Measurements from ENCODE around the gene IGF1R.

Gene IGF1R

GRCh38 chr15:98728811-98729160 is 80.4 kb downstream of the IGF1R start:
- DNase-seq (ENCODE audit: low read depth), result no peak
- TF ChIP-seq CTCF (conservative IDR thresholded peaks at IDR 0.05; ENCODE audit: low read depth, low read length), result no peak
- H3K4me3 ChIP-seq (ENCODE audit: low read depth, low read length), result no peak overlapping the region

- no peak for DNase-seq (ENCODE audit: low read depth)
- no peak for TF ChIP-seq CTCF (conservative IDR thresholded peaks at IDR 0.05; ENCODE audit: low read depth, low read length)
These were observed 81.2 kb downstream of the IGF1R start for GRCh38 chr15:98729446-98730042.

GRCh38 chr15:98730860-98731711 is 82.7 kb downstream of the IGF1R start:
- TF ChIP-seq CTCF (conservative IDR thresholded peaks at IDR 0.05; ENCODE audit: low read depth, low read length), result no peak
- no peak for DNase-seq (ENCODE audit: low read depth)

More at GRCh38 chr15:98729446-98730042, 81.2 kb downstream of the IGF1R start:
- no peak overlapping the region for H3K4me3 ChIP-seq (ENCODE audit: low read depth, low read length)

GRCh38 chr15:98731712-98732450 is 83.5 kb downstream of the IGF1R start:
- no peak for TF ChIP-seq CTCF (conservative IDR thresholded peaks at IDR 0.05; ENCODE audit: low read depth, low read length)
- H3K4me3 ChIP-seq (ENCODE audit: low read depth, low read length), result no peak overlapping the region
- DNase-seq (ENCODE audit: low read depth), result no peak

More at GRCh38 chr15:98730860-98731711, 82.7 kb downstream of the IGF1R start:
- H3K4me3 ChIP-seq (ENCODE audit: low read depth, low read length), result no peak overlapping the region

GRCh38 chr15:98733098-98733497 is 84.8 kb downstream of the IGF1R start:
- no peak overlapping the region for H3K4me3 ChIP-seq (ENCODE audit: low read depth, low read length)
- no peak for TF ChIP-seq CTCF (conservative IDR thresholded peaks at IDR 0.05; ENCODE audit: low read depth, low read length)
- no peak for DNase-seq (ENCODE audit: low read depth)

- DNase-seq (ENCODE audit: low read depth), result peak; percentile 41
- TF ChIP-seq CTCF (conservative IDR thresholded peaks at IDR 0.05; ENCODE audit: low read depth, low read length), result no peak
- H3K4me3 ChIP-seq (ENCODE audit: low read depth, low read length), result no peak overlapping the region
These were observed 86.3 kb downstream of the IGF1R start for GRCh38 chr15:98734466-98735199.

Data from choroid plexus epithelial cell (primary cell).